Adrenal gland (tissue), 5 donors: ENCODE data around the gene MPLKIP.
"Not testable (repeated sequence)": the region's sequence is repeated elsewhere in the genome, so short reads cannot be mapped to it uniquely, and the experiment has no call there.

Experiments
- POLR2A ChIP-seq, 2 donors: fragments of 450-650 bp; IDR thresholded peaks; one replicate each; pipeline ENCODE4 v1.6.1; 2017; ENCODE audit warnings: antibody characterized with exemption in 2 of 2, mild to moderate bottlenecking in 2 of 2, moderate library complexity in 1 of 2
- TF ChIP-seq, protein P1 (sequence below), 6 experiments: fragments of 450-650 bp in 4 of 6; fragments of 200-600 bp in 2 of 6; sonication (generic) in 1 of 6; IDR thresholded peaks; 1 replicate in 5 of 6; 2 replicates in 1 of 6; pipeline versions ENCODE4 v1.5.1 to v1.8.0; 2016 to 2021; ENCODE audit warnings: antibody characterized with exemption in 6 of 6, mild to moderate bottlenecking in 2 of 6, moderate library complexity in 1 of 6
- donor health status: DM: no; HTN: no; CAD: no.

- TF ChIP-seq, protein P1, sequence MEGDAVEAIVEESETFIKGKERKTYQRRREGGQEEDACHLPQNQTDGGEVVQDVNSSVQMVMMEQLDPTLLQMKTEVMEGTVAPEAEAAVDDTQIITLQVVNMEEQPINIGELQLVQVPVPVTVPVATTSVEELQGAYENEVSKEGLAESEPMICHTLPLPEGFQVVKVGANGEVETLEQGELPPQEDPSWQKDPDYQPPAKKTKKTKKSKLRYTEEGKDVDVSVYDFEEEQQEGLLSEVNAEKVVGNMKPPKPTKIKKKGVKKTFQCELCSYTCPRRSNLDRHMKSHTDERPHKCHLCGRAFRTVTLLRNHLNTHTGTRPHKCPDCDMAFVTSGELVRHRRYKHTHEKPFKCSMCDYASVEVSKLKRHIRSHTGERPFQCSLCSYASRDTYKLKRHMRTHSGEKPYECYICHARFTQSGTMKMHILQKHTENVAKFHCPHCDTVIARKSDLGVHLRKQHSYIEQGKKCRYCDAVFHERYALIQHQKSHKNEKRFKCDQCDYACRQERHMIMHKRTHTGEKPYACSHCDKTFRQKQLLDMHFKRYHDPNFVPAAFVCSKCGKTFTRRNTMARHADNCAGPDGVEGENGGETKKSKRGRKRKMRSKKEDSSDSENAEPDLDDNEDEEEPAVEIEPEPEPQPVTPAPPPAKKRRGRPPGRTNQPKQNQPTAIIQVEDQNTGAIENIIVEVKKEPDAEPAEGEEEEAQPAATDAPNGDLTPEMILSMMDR (IDR thresholded peaks at IDR 0.05), result not testable (repeated sequence)
- not testable (repeated sequence) for TF ChIP-seq POLR2A (IDR thresholded peaks at IDR 0.05)
Observed at GRCh38 chr7:40175256-40175655, 40.8 kb upstream of the MPLKIP start.
